H1 (cell line): ENCODE data around the gene KIF23. TPM values are rescaled to one million over a fixed set of nuclear protein-coding genes. Genes with fewer than 3 reads are reported as not detected.
A peak's percentile ranks its signal among the peaks of the same experiment; 100 is the strongest.

Experiments used
- BACH1 ChIP-seq: IDR thresholded peaks from 2 replicates; pipeline ENCODE4 v1.6.1; 2012; ENCODE audit warnings: low read length, improper control_type of control experiment
- CHD1 ChIP-seq: IDR thresholded peaks from 2 replicates; pipeline ENCODE4 v1.6.1; 2012; ENCODE audit warnings: low read depth, low read length, improper control_type of control experiment
- EGR1 ChIP-seq: IDR thresholded peaks from 2 replicates; pipeline ENCODE4 v1.6.1; 2011; ENCODE audit warnings: low read depth, low read length, borderline replicate concordance
- HDAC2 ChIP-seq, 2 experiments: fragments of 300-600 bp in 1 of 2; sonication (generic) in 1 of 2; IDR thresholded peaks; 2 replicates each; pipeline ENCODE4 v1.6.1; 2011 to 2012; ENCODE audit warnings: low read depth in 2 of 2, low read length in 2 of 2, mild to moderate bottlenecking in 2 of 2, moderate library complexity in 2 of 2, borderline replicate concordance in 1 of 2, inconsistent platforms in 1 of 2
- KDM5A ChIP-seq: fragments of 200-600 bp; IDR thresholded peaks from 2 replicates; pipeline ENCODE4 v1.7.1; 2012; ENCODE audit warnings: mild to moderate bottlenecking, low read length, inconsistent platforms, mixed read lengths
- MAFK ChIP-seq: IDR thresholded peaks from 2 replicates; pipeline ENCODE4 v1.6.1; 2012; ENCODE audit warnings: low read depth, mild to moderate bottlenecking, improper control_type of control experiment, low read length
- NANOG ChIP-seq: IDR thresholded peaks from 2 replicates; pipeline ENCODE4 v1.6.1; 2011; ENCODE audit warnings: low read length, low read depth, mild to moderate bottlenecking, inconsistent platforms; ENCODE audit not compliant: insufficient read depth, poor library complexity, severe bottlenecking
- SIRT6 ChIP-seq: IDR thresholded peaks from one replicate; pipeline ENCODE4 v1.7.1; 2012; ENCODE audit warnings: low read length, inconsistent platforms
- ZNF274 ChIP-seq: IDR thresholded peaks from 2 replicates; pipeline ENCODE4 v1.7.0; 2012; ENCODE audit warnings: low read length, borderline replicate concordance; ENCODE audit errors: extremely low read depth
- polyA plus RNA-seq, 7 experiments: library from polyadenylated mRNA; depleted of rRNA in 3 of 7; stranded (reverse) in 5 of 7; unstranded in 2 of 7; fragments of >200 nt in 5 of 7; fragments of 200-250 nt in 2 of 7; gene quantifications; 1 replicate in 5 of 7; 2 replicates in 1 of 7; 4 replicates in 1 of 7; pipeline versions ENCODE4 v1.2.1 to v1.2.3, GENCODE V29; 2011 to 2013; ENCODE audit warnings: missing spikeins in 2 of 7, mixed read lengths in 2 of 7
- total RNA-seq: library from RNA; stranded (reverse); fragmentation: NEBNext Ultra II Directional; extraction: Animal tissue kit (Norgen Biotek cat#: 25700); gene quantifications from 2 replicates; pipeline ENCODE4 v1.2.1, GENCODE V29; 2021
- TF ChIP-seq, protein P1 (sequence below): fragments of 300-600 bp; sonication (generic); IDR thresholded peaks from 2 replicates; pipeline ENCODE4 v1.7.1; 2012; ENCODE audit warnings: low read length, moderate library complexity, mild to moderate bottlenecking, inconsistent platforms; ENCODE audit not compliant: insufficient replicate concordance

KIF23 gene
- total and polyA plus RNA-seq, 2 of the 8 experiments (the other 6 are each of a cell fraction or from before 2014, with no cell fraction given): 26.2 to 77.4 TPM

DNA sequence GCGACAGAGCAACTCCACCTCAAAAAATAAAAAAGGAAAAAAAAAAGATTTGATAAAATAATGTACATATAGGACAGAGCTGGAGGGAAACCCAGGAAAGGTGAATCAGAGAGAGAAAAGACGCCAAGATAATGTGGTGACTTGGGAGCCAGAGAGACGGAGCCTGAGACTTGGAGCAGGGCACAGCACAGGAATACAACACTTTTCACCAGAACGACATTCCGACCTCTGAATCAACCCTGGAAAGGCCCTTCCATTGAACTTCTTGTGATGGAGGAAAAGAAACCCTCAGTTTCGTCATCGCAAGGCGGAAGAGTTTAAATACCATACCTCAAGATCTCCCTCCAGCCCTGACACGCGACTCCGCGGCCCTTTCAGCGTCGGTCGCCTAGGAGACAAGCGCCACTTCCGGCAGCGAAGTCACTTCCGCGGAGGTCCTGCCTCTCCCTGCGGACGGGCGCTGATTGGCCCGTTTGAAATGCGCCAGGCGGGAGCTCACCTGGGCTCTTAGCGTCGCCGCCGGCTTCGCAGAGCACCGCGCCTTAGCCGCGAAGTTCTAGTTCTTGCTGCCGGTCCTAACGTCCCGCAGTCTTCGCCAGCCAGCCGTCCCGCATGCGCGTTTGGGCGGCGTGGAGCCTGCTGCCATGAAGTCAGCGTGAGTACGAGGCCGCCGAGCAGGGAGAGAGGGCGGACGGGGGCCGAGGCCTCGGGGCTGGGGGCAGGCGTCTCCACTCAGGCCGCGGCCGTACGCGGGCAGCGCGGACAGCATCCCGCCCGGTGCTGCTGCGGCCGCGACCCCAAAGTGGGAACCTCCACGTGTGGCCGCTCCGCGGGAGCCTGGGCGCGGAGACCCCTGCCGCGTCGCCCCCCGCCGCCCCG, at the start of gene KIF23 (continued):
- TF ChIP-seq, protein P1, sequence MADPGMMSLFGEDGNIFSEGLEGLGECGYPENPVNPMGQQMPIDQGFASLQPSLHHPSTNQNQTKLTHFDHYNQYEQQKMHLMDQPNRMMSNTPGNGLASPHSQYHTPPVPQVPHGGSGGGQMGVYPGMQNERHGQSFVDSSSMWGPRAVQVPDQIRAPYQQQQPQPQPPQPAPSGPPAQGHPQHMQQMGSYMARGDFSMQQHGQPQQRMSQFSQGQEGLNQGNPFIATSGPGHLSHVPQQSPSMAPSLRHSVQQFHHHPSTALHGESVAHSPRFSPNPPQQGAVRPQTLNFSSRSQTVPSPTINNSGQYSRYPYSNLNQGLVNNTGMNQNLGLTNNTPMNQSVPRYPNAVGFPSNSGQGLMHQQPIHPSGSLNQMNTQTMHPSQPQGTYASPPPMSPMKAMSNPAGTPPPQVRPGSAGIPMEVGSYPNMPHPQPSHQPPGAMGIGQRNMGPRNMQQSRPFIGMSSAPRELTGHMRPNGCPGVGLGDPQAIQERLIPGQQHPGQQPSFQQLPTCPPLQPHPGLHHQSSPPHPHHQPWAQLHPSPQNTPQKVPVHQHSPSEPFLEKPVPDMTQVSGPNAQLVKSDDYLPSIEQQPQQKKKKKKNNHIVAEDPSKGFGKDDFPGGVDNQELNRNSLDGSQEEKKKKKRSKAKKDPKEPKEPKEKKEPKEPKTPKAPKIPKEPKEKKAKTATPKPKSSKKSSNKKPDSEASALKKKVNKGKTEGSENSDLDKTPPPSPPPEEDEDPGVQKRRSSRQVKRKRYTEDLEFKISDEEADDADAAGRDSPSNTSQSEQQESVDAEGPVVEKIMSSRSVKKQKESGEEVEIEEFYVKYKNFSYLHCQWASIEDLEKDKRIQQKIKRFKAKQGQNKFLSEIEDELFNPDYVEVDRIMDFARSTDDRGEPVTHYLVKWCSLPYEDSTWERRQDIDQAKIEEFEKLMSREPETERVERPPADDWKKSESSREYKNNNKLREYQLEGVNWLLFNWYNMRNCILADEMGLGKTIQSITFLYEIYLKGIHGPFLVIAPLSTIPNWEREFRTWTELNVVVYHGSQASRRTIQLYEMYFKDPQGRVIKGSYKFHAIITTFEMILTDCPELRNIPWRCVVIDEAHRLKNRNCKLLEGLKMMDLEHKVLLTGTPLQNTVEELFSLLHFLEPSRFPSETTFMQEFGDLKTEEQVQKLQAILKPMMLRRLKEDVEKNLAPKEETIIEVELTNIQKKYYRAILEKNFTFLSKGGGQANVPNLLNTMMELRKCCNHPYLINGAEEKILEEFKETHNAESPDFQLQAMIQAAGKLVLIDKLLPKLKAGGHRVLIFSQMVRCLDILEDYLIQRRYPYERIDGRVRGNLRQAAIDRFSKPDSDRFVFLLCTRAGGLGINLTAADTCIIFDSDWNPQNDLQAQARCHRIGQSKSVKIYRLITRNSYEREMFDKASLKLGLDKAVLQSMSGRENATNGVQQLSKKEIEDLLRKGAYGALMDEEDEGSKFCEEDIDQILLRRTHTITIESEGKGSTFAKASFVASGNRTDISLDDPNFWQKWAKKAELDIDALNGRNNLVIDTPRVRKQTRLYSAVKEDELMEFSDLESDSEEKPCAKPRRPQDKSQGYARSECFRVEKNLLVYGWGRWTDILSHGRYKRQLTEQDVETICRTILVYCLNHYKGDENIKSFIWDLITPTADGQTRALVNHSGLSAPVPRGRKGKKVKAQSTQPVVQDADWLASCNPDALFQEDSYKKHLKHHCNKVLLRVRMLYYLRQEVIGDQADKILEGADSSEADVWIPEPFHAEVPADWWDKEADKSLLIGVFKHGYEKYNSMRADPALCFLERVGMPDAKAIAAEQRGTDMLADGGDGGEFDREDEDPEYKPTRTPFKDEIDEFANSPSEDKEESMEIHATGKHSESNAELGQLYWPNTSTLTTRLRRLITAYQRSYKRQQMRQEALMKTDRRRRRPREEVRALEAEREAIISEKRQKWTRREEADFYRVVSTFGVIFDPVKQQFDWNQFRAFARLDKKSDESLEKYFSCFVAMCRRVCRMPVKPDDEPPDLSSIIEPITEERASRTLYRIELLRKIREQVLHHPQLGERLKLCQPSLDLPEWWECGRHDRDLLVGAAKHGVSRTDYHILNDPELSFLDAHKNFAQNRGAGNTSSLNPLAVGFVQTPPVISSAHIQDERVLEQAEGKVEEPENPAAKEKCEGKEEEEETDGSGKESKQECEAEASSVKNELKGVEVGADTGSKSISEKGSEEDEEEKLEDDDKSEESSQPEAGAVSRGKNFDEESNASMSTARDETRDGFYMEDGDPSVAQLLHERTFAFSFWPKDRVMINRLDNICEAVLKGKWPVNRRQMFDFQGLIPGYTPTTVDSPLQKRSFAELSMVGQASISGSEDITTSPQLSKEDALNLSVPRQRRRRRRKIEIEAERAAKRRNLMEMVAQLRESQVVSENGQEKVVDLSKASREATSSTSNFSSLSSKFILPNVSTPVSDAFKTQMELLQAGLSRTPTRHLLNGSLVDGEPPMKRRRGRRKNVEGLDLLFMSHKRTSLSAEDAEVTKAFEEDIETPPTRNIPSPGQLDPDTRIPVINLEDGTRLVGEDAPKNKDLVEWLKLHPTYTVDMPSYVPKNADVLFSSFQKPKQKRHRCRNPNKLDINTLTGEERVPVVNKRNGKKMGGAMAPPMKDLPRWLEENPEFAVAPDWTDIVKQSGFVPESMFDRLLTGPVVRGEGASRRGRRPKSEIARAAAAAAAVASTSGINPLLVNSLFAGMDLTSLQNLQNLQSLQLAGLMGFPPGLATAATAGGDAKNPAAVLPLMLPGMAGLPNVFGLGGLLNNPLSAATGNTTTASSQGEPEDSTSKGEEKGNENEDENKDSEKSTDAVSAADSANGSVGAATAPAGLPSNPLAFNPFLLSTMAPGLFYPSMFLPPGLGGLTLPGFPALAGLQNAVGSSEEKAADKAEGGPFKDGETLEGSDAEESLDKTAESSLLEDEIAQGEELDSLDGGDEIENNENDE: no peak
- no peak for TF ChIP-seq SIRT6
- no peak for TF ChIP-seq NANOG
- TF ChIP-seq HDAC2 (IDR thresholded peaks at IDR 0.05; ENCODE audit: borderline replicate concordance in 1 of 2, low read depth in 2 of 2, low read length in 2 of 2): peak in 1 of 2 experiments; percentile 52; a peak in 1 of 4 replicates
- TF ChIP-seq ZNF274: no peak
- TF ChIP-seq CHD1: no peak
- TF ChIP-seq BACH1: no peak
- TF ChIP-seq EGR1: no peak
- no peak for TF ChIP-seq MAFK
- no peak for TF ChIP-seq KDM5A
